Measurements from ENCODE around the gene HUS1. TPM values are rescaled to one million over a fixed set of nuclear protein-coding genes. Genes with fewer than 3 reads are reported as not detected.

HUS1 gene
- total and polyA plus RNA-seq, 2 of the 13 experiments (the other 11 are each of a cell fraction or from before 2014, with no cell fraction given), result 14.8 to 16.9 TPM

- H3K4me2 ChIP-seq (ENCODE audit: low read depth, low read length), result peak overlapping the region; percentile 73; the same call in 1 of the 2 replicates
- no peak for FAIRE-seq
- no peaks in the 10 kb centered on the region for H3K27me3 ChIP-seq (ENCODE audit: control insufficient read depth in 1 of 2, insufficient read depth in 2 of 2, low read length in 2 of 2)
- in situ Hi-C loops (cut with HindIII; ENCODE audit: extremely low pct_ligation_motif_present, low pct_unique_long_range_greater_than_20kb) (loop anchor here (5.0 kb wide), 1 partner anchor 120 kb away; no protein-coding TSS in a partner anchor), intact Hi-C loops (cut with micrococcal nuclease; ENCODE audit: unreplicated experiment) (no loop called here)
- no peaks in the 10 kb centered on the region for H3K9me3 ChIP-seq (ENCODE audit: low read length)
- ATAC-seq, result no peak
- no peaks in the 10 kb centered on the region for H3K79me2 ChIP-seq (ENCODE audit: insufficient read depth, low read length)
- no TSS peak for BruUV-seq (replicated peaks)
- H3K27ac ChIP-seq (ENCODE audit: extremely low read length, insufficient read depth, low read length), result no peak overlapping the region
- peak overlapping the region in 1 of 3 experiments; percentile 42; a peak in 1 of 6 replicates for H3K4me3 ChIP-seq (replicated peaks in 1 of 3; ENCODE audit: insufficient read depth in 1 of 3, low read depth in 2 of 3, low read length in 3 of 3)
- DNase-seq (ENCODE audit: low spot score), result no peak
- ChIA-PET CTCF (ENCODE audit: low intra/inter-chr PET ratio, low total read pairs) (interaction anchor here (1.7 to 1.8 kb wide), 2 partner anchors 118 to 162 kb away, joined by 6 to 24 read pairs; no protein-coding TSS in a partner anchor), POLR2A (interaction anchor here (1.6 to 2.2 kb wide), 2 partner anchors 96 to 148 kb away, joined by 7 to 12 read pairs; partner anchors contain the start of gene UPP1)
- TF ChIP-seq ZNF446 (CRISPR knock-in tag; IDR thresholded peaks at IDR 0.05) (no peak), ZNF335 (CRISPR knock-in tag; IDR thresholded peaks at IDR 0.05) (no peak), MZF1 (CRISPR knock-in tag; IDR thresholded peaks at IDR 0.05; ENCODE audit: borderline replicate concordance) (no peak), ZNF234 (CRISPR knock-in tag; conservative IDR thresholded peaks at IDR 0.05) (no peak), ZNF878 (CRISPR knock-in tag; IDR thresholded peaks at IDR 0.05) (no peak), SP140L (CRISPR knock-in tag; IDR thresholded peaks at IDR 0.05; ENCODE audit: borderline replicate concordance) (no peak), KMT2A (CRISPR knock-in tag; IDR thresholded peaks at IDR 0.05) (no peak), BCL3 (CRISPR knock-in tag; IDR thresholded peaks at IDR 0.05) (no peak), ATF2 (CRISPR knock-in tag; IDR thresholded peaks at IDR 0.05) (no peak), ZNF510 (CRISPR knock-in tag; IDR thresholded peaks at IDR 0.05; ENCODE audit: low read depth) (no peak), ATF6 (CRISPR knock-in tag; conservative IDR thresholded peaks at IDR 0.05) (no peak), ZMAT5 (CRISPR knock-in tag; IDR thresholded peaks at IDR 0.05; ENCODE audit: borderline replicate concordance, low read depth) (no peak), ZFP36L2 (CRISPR knock-in tag; IDR thresholded peaks at IDR 0.05) (no peak), ZNF83 (CRISPR knock-in tag; IDR thresholded peaks at IDR 0.05; ENCODE audit: borderline replicate concordance) (no peak)
- no peak overlapping the region for H2AFZ ChIP-seq (ENCODE audit: low read length)
- no peaks in the 10 kb centered on the region for H3K36me3 ChIP-seq (replicated peaks in 1 of 2; ENCODE audit: control insufficient read depth in 1 of 2, insufficient read depth in 2 of 2, low read length in 2 of 2)
- H3K9ac ChIP-seq (ENCODE audit: insufficient read depth, low read depth, low read length), result no peak overlapping the region
- H3K4me1 ChIP-seq (ENCODE audit: insufficient read depth, low read length), result peaks cover 40% of the 10 kb centered on the region
- H4K20me1 ChIP-seq (ENCODE audit: insufficient read depth, low read length), result no peaks in the 10 kb centered on the region
- 38% methylated on average over 3 of the region's 3 CpGs for WGBS (ENCODE audit: low lambda C conversion rate)
Measured at GRCh38 chr7:47992446-47992845, 13.0 kb upstream of the HUS1 start.
